H1 (cell line): ENCODE results near the gene ADCY1. TPM values are rescaled to one million over a fixed set of nuclear protein-coding genes. Genes with fewer than 3 reads are reported as not detected.
"Not testable (repeated sequence)": the region's sequence is repeated elsewhere in the genome, so short reads cannot be mapped to it uniquely, and the experiment has no call there.

Source experiments
- CTCF ChIA-PET: fragments of 300-600 bp; sonication (Branson Sonifier 250); formaldehyde crosslinking; loops from one replicate; lab custom pipeline; 2021; ENCODE audit not compliant: partially characterized antibody; lab: Charles Lee
- POLR2A ChIA-PET: fragments of 300-600 bp; sonication (Branson Sonifier 250); formaldehyde crosslinking; loops from one replicate; lab custom pipeline; 2021; ENCODE audit warnings: inconsistent platforms; ENCODE audit not compliant: partially characterized antibody; lab: Charles Lee
- DNase-seq, 2 experiments: peaks; one replicate each; pipeline versions ENCODE4 v3.0.0 to v3.0.0-alpha.2; 2010 to 2022; ENCODE audit warnings: low spot score in 2 of 2, low read depth in 1 of 2, mixed read lengths in 1 of 2
- FAIRE-seq: peaks from 2 replicates; lab custom pipeline; 2011; peaks lifted over from hg19 to GRCh38; lab: Jason Lieb, UNC
- H2AFZ ChIP-seq: 2 replicates; pipeline ENCODE4 v1.8.1; 2012; ENCODE audit warnings: low read length, inconsistent platforms
- H2AK5ac ChIP-seq: 2 replicates; pipeline ENCODE4 v1.6.1; 2013; ENCODE audit warnings: low read depth, low read length
- H2BK120ac ChIP-seq: replicated peaks from 2 replicates; pipeline ENCODE3; 2013; ENCODE audit warnings: low read depth, low read length, inconsistent platforms
- H2BK12ac ChIP-seq: 2 replicates; pipeline ENCODE4 v1.6.1; 2013; ENCODE audit warnings: low read depth, low read length
- H2BK15ac ChIP-seq: 2 replicates; pipeline ENCODE4 v1.6.1; 2013; ENCODE audit warnings: low read length
- H2BK20ac ChIP-seq: 2 replicates; pipeline ENCODE4 v1.6.1; 2013; ENCODE audit warnings: low read length
- H2BK5ac ChIP-seq: 2 replicates; pipeline ENCODE4 v1.6.1; 2013; ENCODE audit warnings: low read depth, low read length
- H3K14ac ChIP-seq: 2 replicates; pipeline ENCODE4 v1.6.1; 2013; ENCODE audit warnings: inconsistent platforms; ENCODE audit not compliant: insufficient read length
- H3K18ac ChIP-seq: 2 replicates; pipeline ENCODE4 v1.6.1; 2013; ENCODE audit warnings: low read length; ENCODE audit errors: extremely low read depth
- H3K23ac ChIP-seq: 2 replicates; pipeline ENCODE4 v1.6.1; 2013; ENCODE audit warnings: inconsistent platforms; ENCODE audit not compliant: insufficient read length
- H3K23me2 ChIP-seq: 2 replicates; pipeline ENCODE4 v1.6.1; 2013; ENCODE audit warnings: low read depth, low read length
- H3K27ac ChIP-seq: 2 replicates; pipeline ENCODE4 v1.6.1; 2011; ENCODE audit warnings: low read depth, low read length, inconsistent platforms
- H3K27me3 ChIP-seq, 4 experiments: replicated peaks in 1 of 4; 1 replicate in 1 of 4; 2 replicates in 3 of 4; pipeline versions ENCODE4 v1.6.1 to v1.8.1; 2011 to 2013; ENCODE audit warnings: low read length in 3 of 4, mild to moderate bottlenecking in 3 of 4, inconsistent platforms in 2 of 4, mixed read lengths in 2 of 4, moderate library complexity in 1 of 4; ENCODE audit not compliant: control insufficient read depth in 3 of 4, insufficient read depth in 3 of 4; ENCODE audit errors: extremely low read depth in 1 of 4
- H3K36me3 ChIP-seq, 4 experiments: 2 replicates each; pipeline versions ENCODE4 v1.6.1 to v1.8.1; 2011 to 2013; ENCODE audit warnings: mild to moderate bottlenecking in 4 of 4, low read length in 3 of 4, moderate library complexity in 2 of 4, control low read depth in 1 of 4, inconsistent platforms in 1 of 4; ENCODE audit not compliant: insufficient read depth in 4 of 4, control insufficient read depth in 2 of 4
- H3K4ac ChIP-seq: replicated peaks from 2 replicates; pipeline ENCODE3; 2013; ENCODE audit warnings: low read length, low read depth, mixed read lengths, inconsistent platforms; ENCODE audit not compliant: insufficient read length
- H3K4me1 ChIP-seq, 4 experiments: replicated peaks in 1 of 4; 1 replicate in 1 of 4; 2 replicates in 3 of 4; pipeline versions ENCODE4 v1.6.1 to v1.8.1; 2011 to 2013; ENCODE audit warnings: low read length in 3 of 4, inconsistent platforms in 2 of 4, mixed read lengths in 1 of 4; ENCODE audit not compliant: insufficient read depth in 4 of 4, control insufficient read depth in 3 of 4
- H3K4me2 ChIP-seq, 2 experiments: 2 replicates each; pipeline versions ENCODE4 v1.6.1 to v1.8.1; 2011 to 2013; ENCODE audit warnings: low read depth in 2 of 2, low read length in 2 of 2, control low read depth in 1 of 2, inconsistent platforms in 1 of 2, mild to moderate bottlenecking in 1 of 2; ENCODE audit not compliant: insufficient read depth in 1 of 2
- H3K4me3 ChIP-seq, 4 experiments: fragments of 200-600, 300-600 bp in 1 of 4; sonication (generic), shearing (Covaris generic), sonication (Bioruptor Twin) in 1 of 4; 2 replicates each; pipeline versions ENCODE4 v1.5.1 to v1.8.1; 2011 to 2016; ENCODE audit warnings: low read length in 4 of 4, low read depth in 3 of 4, control low read depth in 2 of 4, inconsistent platforms in 2 of 4, mild to moderate bottlenecking in 2 of 4, mixed read lengths in 1 of 4, moderate library complexity in 1 of 4; ENCODE audit not compliant: insufficient read depth in 2 of 4; ENCODE audit errors: extremely low read depth in 1 of 4
- H3K56ac ChIP-seq: replicated peaks from 2 replicates; pipeline ENCODE3; 2013; ENCODE audit warnings: low read depth, mild to moderate bottlenecking, mixed read lengths, low read length, inconsistent platforms; ENCODE audit not compliant: insufficient read length
- H3K79me1 ChIP-seq: 2 replicates; pipeline ENCODE4 v1.6.1; 2013; ENCODE audit warnings: low read depth, low read length, control low read depth
- H3K79me2 ChIP-seq, 2 experiments: 2 replicates each; pipeline versions ENCODE4 v1.6.1 to v1.8.1; 2012 to 2013; ENCODE audit warnings: low read length in 2 of 2, mild to moderate bottlenecking in 2 of 2, inconsistent platforms in 1 of 2; ENCODE audit not compliant: insufficient read depth in 2 of 2, control insufficient read depth in 1 of 2
- H3K9ac ChIP-seq, 4 experiments: replicated peaks in 1 of 4; 1 replicate in 1 of 4; 2 replicates in 3 of 4; pipeline versions ENCODE4 v1.6.1 to v1.8.1; 2011 to 2013; ENCODE audit warnings: low read depth in 3 of 4, low read length in 3 of 4, control low read depth in 2 of 4, mild to moderate bottlenecking in 2 of 4, moderate library complexity in 2 of 4, inconsistent platforms in 1 of 4; ENCODE audit errors: extremely low read depth in 1 of 4
- H3K9me3 ChIP-seq, 2 experiments: 2 replicates each; pipeline versions ENCODE4 v1.6.1 to v1.8.1; 2012 to 2013; ENCODE audit warnings: mild to moderate bottlenecking in 2 of 2, moderate library complexity in 2 of 2, control low read depth in 1 of 2, inconsistent platforms in 1 of 2, low read depth in 1 of 2, low read length in 1 of 2, mixed read lengths in 1 of 2; ENCODE audit not compliant: insufficient read depth in 2 of 2
- H4K20me1 ChIP-seq, 2 experiments: replicated peaks in 1 of 2; 2 replicates each; pipeline versions ENCODE3 to v1.8.1; 2011 to 2013; ENCODE audit warnings: inconsistent platforms in 2 of 2, low read length in 2 of 2, mild to moderate bottlenecking in 1 of 2; ENCODE audit not compliant: insufficient read depth in 2 of 2, control insufficient read depth in 1 of 2
- H4K5ac ChIP-seq: 2 replicates; pipeline ENCODE4 v1.6.1; 2013; ENCODE audit warnings: low read length, low read depth, mixed read lengths, inconsistent platforms; ENCODE audit not compliant: insufficient read length
- H4K8ac ChIP-seq: 2 replicates; pipeline ENCODE4 v1.8.0; 2013; ENCODE audit warnings: mild to moderate bottlenecking, moderate library complexity, low read length, inconsistent platforms; ENCODE audit not compliant: insufficient read depth; ENCODE audit errors: extremely low read depth
- H4K91ac ChIP-seq: replicated peaks from 2 replicates; pipeline ENCODE3; 2013; ENCODE audit warnings: low read length, mixed read lengths, inconsistent platforms; ENCODE audit not compliant: insufficient read length
- WGBS, 2 experiments: shearing (Covaris generic) in 1 of 2; methylation state at CpG; one replicate each; pipeline versions ENCODE4 v1.1.6 to v1.1.7; 2013 to 2015; ENCODE audit warnings: low lambda C conversion rate in 2 of 2, mixed read lengths in 2 of 2, inconsistent platforms in 1 of 2, low coverage in 1 of 2, missing lambda C conversion rate in 1 of 2; ENCODE audit not compliant: insufficient replicate concordance in 2 of 2, insufficient coverage in 1 of 2, insufficient read length in 1 of 2; ENCODE audit errors: extremely low coverage in 1 of 2, missing lambda C conversion rate in 1 of 2; 5-methylcytosine and 5-hydroxymethylcytosine counted together
- polyA plus RNA-seq, 7 experiments: library from polyadenylated mRNA; depleted of rRNA in 3 of 7; stranded (reverse) in 5 of 7; unstranded in 2 of 7; fragments of >200 nt in 5 of 7; fragments of 200-250 nt in 2 of 7; gene quantifications; 1 replicate in 5 of 7; 2 replicates in 1 of 7; 4 replicates in 1 of 7; pipeline versions ENCODE4 v1.2.1 to v1.2.3, GENCODE V29; 2011 to 2013; ENCODE audit warnings: missing spikeins in 2 of 7, mixed read lengths in 2 of 7
- total RNA-seq: library from RNA; stranded (reverse); fragmentation: NEBNext Ultra II Directional; extraction: Animal tissue kit (Norgen Biotek cat#: 25700); gene quantifications from 2 replicates; pipeline ENCODE4 v1.2.1, GENCODE V29; 2021

The ADCY1 gene
- total and polyA plus RNA-seq, 2 of the 8 experiments (the other 6 are each of a cell fraction or from before 2014, with no cell fraction given), result 7.9 to 26.9 TPM

- H4K20me1 ChIP-seq, H4K8ac ChIP-seq, H3K79me2 ChIP-seq, H2AFZ ChIP-seq, H3K9me3 ChIP-seq, H2BK5ac ChIP-seq, H4K5ac ChIP-seq, H3K27ac ChIP-seq, H2AK5ac ChIP-seq, H3K14ac ChIP-seq, H3K9ac ChIP-seq, H4K91ac ChIP-seq, H3K56ac ChIP-seq, FAIRE-seq, DNase-seq, H3K4me2 ChIP-seq, H3K79me1 ChIP-seq, CTCF ChIA-PET, H3K4me3 ChIP-seq, H3K18ac ChIP-seq, H3K4me1 ChIP-seq, H3K4ac ChIP-seq, H3K27me3 ChIP-seq, H2BK120ac ChIP-seq, H2BK12ac ChIP-seq, H3K23me2 ChIP-seq, H3K23ac ChIP-seq, H2BK15ac ChIP-seq, H2BK20ac ChIP-seq, POLR2A ChIA-PET, H3K36me3 ChIP-seq: not testable (repeated sequence)
- whole genome bisulfite sequencing, 2 experiments, result 91% methylated on average over 3 of the region's 3 CpGs; no CpG with 5 or more reads in 1 of the 2 experiments
Observed at GRCh38 chr7:45545105-45545710, 29.0 kb upstream of the ADCY1 start.

GRCh38 chr7:45548917-45549316, 25.3 kb upstream of the ADCY1 start:
- H3K14ac ChIP-seq, H3K56ac ChIP-seq, H3K23ac ChIP-seq, H3K27ac ChIP-seq, FAIRE-seq, H2AFZ ChIP-seq, H3K4me3 ChIP-seq, H2BK15ac ChIP-seq, H4K8ac ChIP-seq, H3K27me3 ChIP-seq, CTCF ChIA-PET, H3K9ac ChIP-seq, H3K4me2 ChIP-seq, H2AK5ac ChIP-seq, H4K5ac ChIP-seq, POLR2A ChIA-PET, H4K91ac ChIP-seq, H3K79me1 ChIP-seq, H3K4me1 ChIP-seq, H2BK12ac ChIP-seq, H3K9me3 ChIP-seq, H4K20me1 ChIP-seq, H3K79me2 ChIP-seq, H3K23me2 ChIP-seq, H2BK5ac ChIP-seq, H2BK20ac ChIP-seq, H3K4ac ChIP-seq, H2BK120ac ChIP-seq, H3K36me3 ChIP-seq, H3K18ac ChIP-seq, DNase-seq: not testable (repeated sequence)
- 100% methylated on average over 2 of the region's 2 CpGs; no CpG with 5 or more reads in 1 of the 2 experiments for WGBS, 2 experiments
